ENCODE measurements around the gene RPA1.

The RPA1 gene

GRCh38 chr17:1933875-1934715, 104.3 kb downstream of the RPA1 start:
- no peak for DNase-seq (ENCODE audit: low read depth)
- no peak overlapping the region for H3K4me3 ChIP-seq (ENCODE audit: low read depth, low read length)

DNA sequence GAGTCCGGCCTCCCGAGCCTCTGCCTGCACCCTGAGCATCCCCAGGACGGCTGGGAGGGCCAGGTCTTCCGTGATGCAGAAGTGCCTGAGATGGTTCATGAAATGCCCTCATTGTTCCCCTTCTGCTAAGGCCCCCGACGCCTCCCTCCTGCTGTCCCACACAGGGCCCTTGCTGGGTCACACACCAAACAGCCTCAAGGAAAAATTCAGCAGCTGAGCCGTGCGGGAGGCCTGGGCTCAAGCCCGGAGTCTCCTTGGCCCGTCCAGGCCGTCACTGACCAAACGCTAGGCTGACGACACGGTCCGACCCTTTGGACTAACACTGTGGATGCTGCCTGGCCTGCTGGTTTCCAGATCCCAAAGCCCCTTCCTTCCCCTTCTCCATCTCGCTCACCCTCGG, 105.1 kb downstream of the RPA1 start:
- no peak for DNase-seq (ENCODE audit: low read depth)
- no peak overlapping the region for H3K4me3 ChIP-seq (ENCODE audit: low read depth, low read length)

DNA sequence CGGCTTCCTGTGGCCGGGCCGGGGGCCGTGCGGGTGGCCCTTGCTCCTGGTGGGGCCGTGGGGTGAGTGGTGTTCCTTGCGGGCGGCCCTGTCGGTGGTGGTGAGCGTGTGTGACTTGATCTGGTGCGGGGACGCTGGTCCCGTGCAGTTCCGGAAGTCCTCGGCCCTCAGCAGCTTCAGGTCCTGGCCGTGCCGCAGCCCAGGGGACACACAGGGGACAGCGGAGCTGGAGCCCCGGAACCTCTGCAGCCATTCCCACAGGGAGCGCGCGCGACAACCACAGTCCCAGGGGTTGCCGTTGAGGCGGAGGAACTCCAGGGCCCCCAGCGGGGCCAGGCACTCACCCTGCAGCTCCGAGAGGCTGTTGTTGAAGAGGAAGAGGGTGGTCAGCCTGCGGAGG, 107.0 kb downstream of the RPA1 start:
- H3K4me3 ChIP-seq (ENCODE audit: low read depth, low read length), result no peak overlapping the region
- DNase-seq (ENCODE audit: low read depth), result no peak

- no peak for DNase-seq (ENCODE audit: low read depth)
- H3K4me3 ChIP-seq (ENCODE audit: low read depth, low read length), result no peak overlapping the region
Observed at GRCh38 chr17:1937461-1937860, 107.7 kb downstream of the RPA1 start.

DNA sequence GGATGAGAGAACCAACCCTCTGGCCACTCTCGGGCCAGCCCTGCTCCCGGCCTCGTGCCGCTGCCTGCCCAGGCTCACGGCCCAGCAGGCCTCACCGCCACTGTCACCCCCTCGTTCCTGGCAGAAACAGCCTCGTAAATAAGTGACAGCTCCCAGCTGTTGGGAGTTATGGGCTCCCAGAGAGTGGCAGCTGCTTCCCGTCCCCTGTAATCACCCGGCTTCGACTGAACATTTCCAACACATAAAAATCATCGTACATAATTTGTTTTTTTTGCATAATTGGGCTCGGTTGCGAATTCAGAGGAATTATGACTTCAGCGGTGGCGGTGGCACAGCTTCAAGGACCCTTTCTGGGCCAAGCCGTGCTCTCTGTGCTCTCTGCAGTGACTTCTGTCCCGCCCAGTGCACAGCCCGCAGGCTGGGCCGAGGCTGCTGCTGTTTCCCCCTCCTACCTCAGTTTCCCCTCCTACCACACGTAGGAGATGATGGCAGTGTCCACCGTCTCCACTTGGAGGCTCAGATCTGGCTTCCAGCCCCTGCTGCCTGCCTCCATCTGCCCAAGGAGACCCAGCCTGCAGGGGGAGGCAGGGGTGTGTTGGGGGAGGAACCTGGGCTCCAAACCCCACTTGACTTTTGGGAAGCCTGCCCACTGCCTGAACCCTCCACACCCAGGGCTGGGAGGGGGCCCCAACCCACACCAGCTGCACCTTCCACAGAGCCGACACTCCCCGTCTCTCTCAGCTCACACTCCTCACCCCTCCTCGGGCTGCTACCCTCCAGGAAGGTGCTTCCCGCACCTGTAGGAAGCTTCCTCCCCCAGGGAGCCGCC, 110.4 kb downstream of the RPA1 start:
- H3K4me3 ChIP-seq (ENCODE audit: low read depth, low read length), result no peak overlapping the region
- peak; percentile 20 for DNase-seq (ENCODE audit: low read depth)

DNA sequence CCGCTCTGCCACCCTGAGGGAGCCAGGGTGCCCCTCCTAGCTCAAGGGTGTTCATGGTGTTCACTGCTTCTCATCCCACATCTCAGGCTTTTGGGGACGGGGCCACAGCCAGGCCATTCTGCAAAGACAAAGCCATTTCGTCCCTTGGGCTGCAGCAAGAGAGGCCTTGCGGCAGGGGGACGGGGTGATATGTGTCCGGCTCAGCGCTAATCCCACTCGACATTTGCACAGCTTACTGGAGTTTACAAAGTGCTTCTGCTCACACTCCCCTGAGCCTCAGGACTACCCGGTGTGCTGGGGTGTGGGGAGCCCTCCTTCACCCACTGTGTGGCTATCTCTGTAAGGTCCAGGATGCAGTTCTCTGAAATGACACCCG, 111.0 kb downstream of the RPA1 start:
- no peak for DNase-seq (ENCODE audit: low read depth)
- no peak overlapping the region for H3K4me3 ChIP-seq (ENCODE audit: low read depth, low read length)

DNA sequence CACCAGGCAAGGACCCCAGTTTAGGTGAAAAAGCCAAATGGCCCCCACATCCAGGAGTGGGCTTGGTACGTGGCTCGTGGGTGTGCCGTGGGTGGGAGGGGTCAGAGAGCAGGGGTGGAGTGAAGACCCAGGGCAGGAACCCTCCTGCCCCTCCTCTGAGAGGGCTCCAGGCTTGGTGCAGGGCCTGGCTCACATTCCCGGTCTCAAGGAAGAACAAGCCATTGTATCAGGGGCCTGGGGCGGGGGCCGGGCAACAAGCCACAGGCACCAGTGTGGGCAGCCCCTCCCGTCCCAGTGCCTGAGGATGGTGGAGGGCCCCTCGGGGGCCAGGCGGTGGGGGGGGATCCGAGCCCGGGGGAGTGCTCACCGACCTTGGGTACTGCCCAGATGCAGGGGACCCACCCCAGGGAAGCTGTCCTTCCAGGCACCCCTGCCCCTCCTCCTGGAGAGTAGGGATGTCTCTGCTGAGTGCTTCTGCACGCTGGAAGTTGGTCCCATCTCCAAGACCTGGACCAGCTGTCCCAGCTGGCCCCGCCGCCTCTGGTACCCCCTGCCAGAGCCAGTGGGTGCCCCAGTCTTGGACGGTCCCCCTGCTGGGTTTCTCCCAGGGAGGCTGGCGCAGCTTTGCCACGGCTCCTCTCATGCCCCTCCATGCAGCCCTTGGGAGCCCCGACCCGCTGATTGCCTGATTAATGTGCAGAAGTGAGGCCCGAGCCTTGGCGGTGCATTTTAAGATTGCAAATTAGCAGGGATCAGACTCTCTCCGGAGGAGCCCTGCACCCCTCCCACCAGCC, 111.7 kb downstream of the RPA1 start:
- no peak overlapping the region for H3K4me3 ChIP-seq (ENCODE audit: low read depth, low read length)
- DNase-seq (ENCODE audit: low read depth), result no peak

DNA sequence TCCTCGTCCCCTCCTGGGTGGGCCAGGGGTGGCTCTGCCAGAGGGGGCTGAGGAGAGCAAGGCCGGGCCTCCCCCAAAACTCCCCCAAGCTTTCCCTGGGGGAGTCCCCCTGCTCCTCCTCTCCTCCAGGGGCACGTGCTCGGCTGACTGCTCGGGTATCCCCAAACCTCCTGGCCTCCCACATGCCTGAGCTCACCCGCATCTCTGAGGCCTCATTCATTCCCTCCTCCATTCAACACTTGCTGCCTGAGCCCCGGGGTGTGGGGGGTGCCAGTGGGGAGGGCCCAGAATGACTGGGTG, 112.2 kb downstream of the RPA1 start:
- H3K4me3 ChIP-seq (ENCODE audit: low read depth, low read length), result no peak overlapping the region
- no peak for DNase-seq (ENCODE audit: low read depth)

GRCh38 chr17:1942666-1943435, 113.0 kb downstream of the RPA1 start:
- no peak overlapping the region for H3K4me3 ChIP-seq (ENCODE audit: low read depth, low read length)
- DNase-seq (ENCODE audit: low read depth), result no peak

DNA sequence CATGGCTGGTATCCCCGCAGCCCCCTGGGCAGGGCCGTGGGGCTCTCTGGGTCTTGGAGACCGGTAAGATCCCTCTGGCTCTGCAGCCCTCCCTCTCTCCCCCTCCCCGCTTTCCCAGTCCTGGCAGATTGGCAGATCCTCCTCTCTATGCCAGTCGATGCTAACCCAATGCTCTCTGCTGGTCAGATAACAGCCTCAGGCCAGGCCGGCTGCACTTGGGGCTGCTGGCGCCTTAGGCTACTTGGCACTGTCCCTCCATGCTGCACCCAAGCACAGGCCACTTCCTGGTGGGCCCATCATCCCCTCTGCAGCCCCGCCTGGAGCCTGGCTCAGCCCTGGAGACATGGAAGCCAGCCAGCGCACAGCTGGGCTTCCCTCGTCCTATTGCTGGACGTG, 113.6 kb downstream of the RPA1 start:
- no peak for DNase-seq (ENCODE audit: low read depth)
- H3K4me3 ChIP-seq (ENCODE audit: low read depth, low read length), result no peak overlapping the region

- no peak for DNase-seq (ENCODE audit: low read depth)
- H3K4me3 ChIP-seq (ENCODE audit: low read depth, low read length), result no peak overlapping the region
Observed at GRCh38 chr17:1945621-1946020, 115.8 kb downstream of the RPA1 start.

- DNase-seq (ENCODE audit: low read depth), result no peak
Observed at GRCh38 chr17:1946021-1946932, 116.5 kb downstream of the RPA1 start.

GRCh38 chr17:1947229-1947742, 117.5 kb downstream of the RPA1 start:
- DNase-seq (ENCODE audit: low read depth), result no peak

More at GRCh38 chr17:1946021-1946932, 116.5 kb downstream of the RPA1 start:
- no peak overlapping the region for H3K4me3 ChIP-seq (ENCODE audit: low read depth, low read length)

GRCh38 chr17:1947743-1948516, 118.1 kb downstream of the RPA1 start:
- DNase-seq (ENCODE audit: low read depth), result no peak
- no peak overlapping the region for H3K4me3 ChIP-seq (ENCODE audit: low read depth, low read length)

More at GRCh38 chr17:1947229-1947742, 117.5 kb downstream of the RPA1 start:
- no peak overlapping the region for H3K4me3 ChIP-seq (ENCODE audit: low read depth, low read length)

DNA sequence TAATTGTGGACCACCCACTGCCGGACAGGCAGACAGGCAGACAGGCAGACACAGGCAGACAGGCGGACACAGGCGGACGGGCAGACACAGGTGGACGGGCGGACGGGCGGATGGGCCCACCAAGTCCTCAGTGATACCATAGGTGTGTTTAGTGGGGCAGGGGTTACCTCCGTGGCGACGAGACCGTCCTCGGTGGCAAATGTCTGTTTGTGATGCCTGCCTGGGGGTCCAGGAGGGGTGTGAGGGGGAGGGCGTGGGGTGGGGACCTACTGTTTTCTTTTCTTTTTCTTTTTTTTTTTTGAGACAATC, 118.7 kb downstream of the RPA1 start:
- no peak overlapping the region for H3K4me3 ChIP-seq (ENCODE audit: low read depth, low read length)
- no peak for DNase-seq (ENCODE audit: low read depth)
